ENCODE measurements around the gene IL26. TPM values are rescaled to one million over a fixed set of nuclear protein-coding genes. Genes with fewer than 3 reads are reported as not detected.

The IL26 gene
- total and polyA plus RNA-seq, 2 experiments from 2014 or later: not detected

DNA sequence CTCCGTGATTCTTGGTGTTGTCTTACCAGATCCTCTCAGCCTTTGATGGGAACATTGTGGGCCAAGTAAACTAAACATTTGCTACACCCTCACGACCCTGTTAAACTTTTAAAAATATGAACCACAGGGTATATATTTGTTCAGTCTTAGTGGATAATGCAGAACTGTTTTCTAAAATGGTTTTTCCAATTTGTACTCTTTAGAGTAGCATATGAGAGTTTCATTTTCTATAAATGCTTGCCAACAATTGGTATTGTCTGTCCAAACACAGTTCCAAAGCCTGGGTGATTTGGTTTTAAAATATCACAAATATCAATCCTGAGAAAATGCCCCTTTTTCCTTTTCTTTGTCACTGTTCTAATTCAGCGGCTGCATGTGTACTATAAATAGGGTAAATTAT, 34.5 kb upstream of the IL26 start:
- TF ChIP-seq EZH2 (IDR thresholded peaks at IDR 0.05; ENCODE audit: borderline replicate concordance): no peak
- TF ChIP-seq EZH2phosphoT487 (IDR thresholded peaks at IDR 0.05; ENCODE audit: low read depth, severe bottlenecking, unreplicated experiment): no peak
- TF ChIP-seq, protein P1, sequence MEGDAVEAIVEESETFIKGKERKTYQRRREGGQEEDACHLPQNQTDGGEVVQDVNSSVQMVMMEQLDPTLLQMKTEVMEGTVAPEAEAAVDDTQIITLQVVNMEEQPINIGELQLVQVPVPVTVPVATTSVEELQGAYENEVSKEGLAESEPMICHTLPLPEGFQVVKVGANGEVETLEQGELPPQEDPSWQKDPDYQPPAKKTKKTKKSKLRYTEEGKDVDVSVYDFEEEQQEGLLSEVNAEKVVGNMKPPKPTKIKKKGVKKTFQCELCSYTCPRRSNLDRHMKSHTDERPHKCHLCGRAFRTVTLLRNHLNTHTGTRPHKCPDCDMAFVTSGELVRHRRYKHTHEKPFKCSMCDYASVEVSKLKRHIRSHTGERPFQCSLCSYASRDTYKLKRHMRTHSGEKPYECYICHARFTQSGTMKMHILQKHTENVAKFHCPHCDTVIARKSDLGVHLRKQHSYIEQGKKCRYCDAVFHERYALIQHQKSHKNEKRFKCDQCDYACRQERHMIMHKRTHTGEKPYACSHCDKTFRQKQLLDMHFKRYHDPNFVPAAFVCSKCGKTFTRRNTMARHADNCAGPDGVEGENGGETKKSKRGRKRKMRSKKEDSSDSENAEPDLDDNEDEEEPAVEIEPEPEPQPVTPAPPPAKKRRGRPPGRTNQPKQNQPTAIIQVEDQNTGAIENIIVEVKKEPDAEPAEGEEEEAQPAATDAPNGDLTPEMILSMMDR (IDR thresholded peaks at IDR 0.05; ENCODE audit: poor library complexity): no peak
- Histone ChIP-seq H3K4me3 (no peak overlapping the region), H3K4me1 (ENCODE audit: insufficient read depth) (no peaks in the 10 kb centered on the region), H3K9me3 (ENCODE audit: low read depth) (no peaks in the 10 kb centered on the region), H2AFZ (no peak overlapping the region), H4K20me1 (ENCODE audit: insufficient read depth, poor library complexity, severe bottlenecking) (no peaks in the 10 kb centered on the region), H3K27me3 (no peaks in the 10 kb centered on the region), H3K27ac (no peak overlapping the region), H3K9me2 (replicated peaks; ENCODE audit: insufficient read depth) (no peaks in the 10 kb centered on the region), H3K4me2 (no peak overlapping the region), H3K79me2 (no peaks in the 10 kb centered on the region), H3K36me3 (replicated peaks; ENCODE audit: insufficient read depth, low read depth) (no peaks in the 10 kb centered on the region)
- 78% methylated on average over 3 of the region's 3 CpGs for WGBS (ENCODE audit: low lambda C conversion rate, missing lambda C conversion rate)
- DNase-seq (ENCODE audit: low spot score): no peak

DNA sequence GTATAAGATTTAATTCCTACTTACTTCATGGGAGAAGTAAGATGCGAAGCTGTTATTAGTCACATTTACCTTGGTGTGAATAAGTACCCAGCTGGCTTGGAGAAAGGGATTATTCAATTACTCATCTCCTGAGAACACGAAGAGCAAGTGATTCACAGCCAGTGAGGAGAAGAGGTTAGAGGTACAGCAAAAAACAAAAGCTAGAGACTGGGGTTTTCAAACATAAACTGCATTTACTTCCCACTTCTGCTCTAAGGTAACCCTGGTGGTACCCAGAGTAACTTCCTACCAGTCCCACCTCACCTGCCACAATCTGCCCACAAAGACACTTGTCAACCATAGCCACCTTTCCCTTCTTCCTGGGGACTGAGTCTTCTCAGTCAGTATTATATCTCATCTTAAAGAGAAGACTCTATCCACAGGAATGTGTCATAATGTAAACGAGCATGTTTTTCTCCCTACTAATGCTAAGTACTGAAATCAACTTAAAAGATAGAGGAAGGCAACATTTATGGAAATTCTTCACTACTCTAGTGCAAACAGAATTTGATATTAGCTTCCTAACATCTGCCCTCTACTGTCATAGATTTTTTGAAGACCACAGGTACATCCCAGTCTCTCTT, 33.8 kb upstream of the IL26 start:
- Histone ChIP-seq H3K9me3 (ENCODE audit: low read depth) (no peaks in the 10 kb centered on the region), H3K4me3 (no peak overlapping the region), H3K27me3 (no peaks in the 10 kb centered on the region), H3K36me3 (replicated peaks; ENCODE audit: insufficient read depth, low read depth) (no peaks in the 10 kb centered on the region), H3K4me1 (ENCODE audit: insufficient read depth) (no peaks in the 10 kb centered on the region), H4K20me1 (ENCODE audit: insufficient read depth, poor library complexity, severe bottlenecking) (no peaks in the 10 kb centered on the region), H3K4me2 (no peak overlapping the region), H3K79me2 (no peaks in the 10 kb centered on the region), H3K9me2 (replicated peaks; ENCODE audit: insufficient read depth) (no peaks in the 10 kb centered on the region), H3K27ac (no peak overlapping the region), H2AFZ (no peak overlapping the region)
- TF ChIP-seq EZH2 (IDR thresholded peaks at IDR 0.05; ENCODE audit: borderline replicate concordance) (no peak), EZH2phosphoT487 (IDR thresholded peaks at IDR 0.05; ENCODE audit: low read depth, severe bottlenecking, unreplicated experiment) (no peak)
- TF ChIP-seq, protein P1 (IDR thresholded peaks at IDR 0.05; ENCODE audit: poor library complexity): no peak
- WGBS (ENCODE audit: low lambda C conversion rate, missing lambda C conversion rate): 76% methylated on average over 3 of the region's 3 CpGs
- no peak for DNase-seq (ENCODE audit: low spot score)

DNA sequence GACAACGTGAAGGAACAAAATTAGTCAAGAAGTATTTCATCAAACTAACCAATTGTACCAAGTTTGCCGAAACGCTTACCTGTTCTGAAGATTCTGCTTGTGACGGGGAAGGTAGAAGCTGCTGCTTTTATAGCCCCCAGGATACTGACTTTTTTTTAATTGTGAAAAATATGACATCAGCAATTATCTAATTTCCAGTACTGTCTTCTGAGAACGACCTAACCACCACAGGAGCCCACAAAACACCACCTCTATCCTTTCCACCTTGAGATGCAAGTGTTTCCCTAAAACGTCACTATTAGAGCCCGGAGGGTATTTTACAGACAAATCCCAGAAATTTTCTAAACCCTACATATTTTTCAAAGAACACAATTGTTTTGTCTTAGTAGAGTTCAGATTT, 27.9 kb upstream of the IL26 start, which contains the start of gene IL22:
TSS of gene IL22 (minus strand) at position 101 of the 400 bp plus-strand sequence. CDS start 156 bp downstream, outside the sequence.
- 90% methylated on average over 7 of the region's 7 CpGs for WGBS (ENCODE audit: low lambda C conversion rate, missing lambda C conversion rate)
- Histone ChIP-seq H3K36me3 (replicated peaks; ENCODE audit: insufficient read depth, low read depth) (no peaks in the 10 kb centered on the region), H3K9me2 (replicated peaks; ENCODE audit: insufficient read depth) (no peaks in the 10 kb centered on the region), H3K4me1 (ENCODE audit: insufficient read depth) (no peaks in the 10 kb centered on the region), H3K9me3 (ENCODE audit: low read depth) (no peaks in the 10 kb centered on the region), H3K27me3 (no peaks in the 10 kb centered on the region), H3K4me2 (no peak within 1 kb of the TSS), H3K27ac (no peak within 1 kb of the TSS), H2AFZ (no peak within 1 kb of the TSS), H4K20me1 (ENCODE audit: insufficient read depth, poor library complexity, severe bottlenecking) (no peaks in the 10 kb centered on the region), H3K4me3 (no peak within 1 kb of the TSS), H3K79me2 (no peaks in the 10 kb centered on the region)
- DNase-seq (ENCODE audit: low spot score): no peak
- TF ChIP-seq EZH2phosphoT487 (IDR thresholded peaks at IDR 0.05; ENCODE audit: low read depth, severe bottlenecking, unreplicated experiment): no peak
- TF ChIP-seq, protein P1 (IDR thresholded peaks at IDR 0.05; ENCODE audit: poor library complexity): no peak
- no peak for TF ChIP-seq EZH2 (IDR thresholded peaks at IDR 0.05; ENCODE audit: borderline replicate concordance)

All from hepatocyte (in vitro differentiated cells).